ENCODE measurements around the gene THTPA.

DNA sequence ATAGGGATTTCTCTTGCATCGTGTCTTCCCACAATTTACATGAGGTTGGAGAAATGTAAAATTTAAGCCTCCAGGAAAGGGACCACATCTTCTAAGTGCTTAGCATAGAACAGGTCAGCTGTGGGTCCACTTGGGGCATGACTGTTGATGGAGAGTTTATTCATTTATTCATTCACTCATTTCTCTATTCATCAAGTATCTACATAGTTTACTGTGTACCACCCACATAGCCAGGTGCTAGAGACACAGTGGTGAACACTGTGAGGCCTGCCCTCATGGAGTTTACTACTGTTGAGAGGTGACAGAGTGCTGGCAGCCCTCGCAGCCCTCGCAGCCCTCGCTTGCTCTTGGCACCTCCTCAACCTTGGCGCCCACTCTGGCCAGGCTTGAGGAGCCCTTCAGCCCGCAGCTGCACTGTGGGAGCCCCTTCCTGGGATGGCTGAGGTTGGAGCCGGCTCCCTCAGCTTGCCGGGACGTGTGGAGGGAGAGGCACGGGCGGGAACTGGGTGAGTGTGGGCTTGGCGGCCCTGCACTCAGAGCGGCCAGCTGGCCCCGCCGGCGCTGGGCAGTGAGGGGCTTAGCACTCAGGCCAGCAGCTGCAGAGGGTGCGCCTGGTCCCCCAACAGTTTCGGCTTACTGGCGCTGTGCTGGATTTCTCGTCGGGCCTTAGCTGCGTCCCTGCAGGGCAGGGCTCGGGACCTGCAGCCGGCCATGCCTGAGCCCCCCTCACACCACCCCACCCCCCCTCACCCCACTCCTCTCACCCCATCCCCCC lies 24.3 kb downstream of the THTPA start:
- TF ChIP-seq, protein P1, sequence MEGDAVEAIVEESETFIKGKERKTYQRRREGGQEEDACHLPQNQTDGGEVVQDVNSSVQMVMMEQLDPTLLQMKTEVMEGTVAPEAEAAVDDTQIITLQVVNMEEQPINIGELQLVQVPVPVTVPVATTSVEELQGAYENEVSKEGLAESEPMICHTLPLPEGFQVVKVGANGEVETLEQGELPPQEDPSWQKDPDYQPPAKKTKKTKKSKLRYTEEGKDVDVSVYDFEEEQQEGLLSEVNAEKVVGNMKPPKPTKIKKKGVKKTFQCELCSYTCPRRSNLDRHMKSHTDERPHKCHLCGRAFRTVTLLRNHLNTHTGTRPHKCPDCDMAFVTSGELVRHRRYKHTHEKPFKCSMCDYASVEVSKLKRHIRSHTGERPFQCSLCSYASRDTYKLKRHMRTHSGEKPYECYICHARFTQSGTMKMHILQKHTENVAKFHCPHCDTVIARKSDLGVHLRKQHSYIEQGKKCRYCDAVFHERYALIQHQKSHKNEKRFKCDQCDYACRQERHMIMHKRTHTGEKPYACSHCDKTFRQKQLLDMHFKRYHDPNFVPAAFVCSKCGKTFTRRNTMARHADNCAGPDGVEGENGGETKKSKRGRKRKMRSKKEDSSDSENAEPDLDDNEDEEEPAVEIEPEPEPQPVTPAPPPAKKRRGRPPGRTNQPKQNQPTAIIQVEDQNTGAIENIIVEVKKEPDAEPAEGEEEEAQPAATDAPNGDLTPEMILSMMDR (IDR thresholded peaks at IDR 0.05): no peak
- TF ChIP-seq EZH2phosphoT487 (IDR thresholded peaks at IDR 0.05) (no peak), EZH2 (IDR thresholded peaks at IDR 0.05) (no peak)

All from neural progenitor cell (in vitro differentiated cells).